SK-N-SH (cell line): Measurements from ENCODE around the gene NFE2L3. TPM values are rescaled to one million over a fixed set of nuclear protein-coding genes. Genes with fewer than 3 reads are reported as not detected.
"Not testable (repeated sequence)": the region's sequence is repeated elsewhere in the genome, so short reads cannot be mapped to it uniquely, and the experiment has no call there.

ENCODE experiments used
- CTCF ChIA-PET: fragments of 300-600, 350-600 bp; formaldehyde crosslinking; extraction: SDS; loops from one replicate; lab custom pipeline; 2021; lab: Yijun Ruan, JAX
- POLR2A ChIA-PET: fragments of 350-600 bp; sonication (Branson Sonifier 250); formaldehyde crosslinking; extraction: SDS; loops from one replicate; lab custom pipeline; 2020; ENCODE audit warnings: antibody characterized with exemption, inconsistent platforms; lab: Yijun Ruan, JAX
- DNase-seq: peaks from one replicate; pipeline ENCODE4 v3.0.0; 2012
- H2AFZ ChIP-seq: fragments of 200-600 bp; sonication (generic); 2 replicates; pipeline ENCODE4 v1.8.1; 2016; ENCODE audit warnings: antibody characterized with exemption, mild to moderate bottlenecking, low read depth
- H3F3A ChIP-seq: fragments of 200-600 bp; sonication (generic); replicated peaks from 2 replicates; pipeline ENCODE3; 2016; ENCODE audit warnings: antibody characterized with exemption, mild to moderate bottlenecking; ENCODE audit not compliant: insufficient read depth
- H3K27ac ChIP-seq, 2 experiments: fragments of 200-500 bp in 1 of 2; fragments of 200-600 bp in 1 of 2; sonication (Bioruptor generic) in 1 of 2; sonication (generic), shearing (Covaris generic) in 1 of 2; 2 replicates each; pipeline versions ENCODE4 v1.5.1 to v1.6.1; 2014 to 2016; ENCODE audit warnings: low read depth in 2 of 2, inconsistent platforms in 1 of 2, low read length in 1 of 2, mild to moderate bottlenecking in 1 of 2, mixed read lengths in 1 of 2
- H3K27me3 ChIP-seq: fragments of 200-600 bp; sonication (generic), shearing (Covaris generic); 2 replicates; pipeline ENCODE4 v1.6.1; 2016; ENCODE audit warnings: mixed run types; ENCODE audit not compliant: insufficient read depth
- H3K36me3 ChIP-seq, 2 experiments: fragments of 200-500 bp in 1 of 2; fragments of 200-600 bp in 1 of 2; sonication (Bioruptor generic) in 1 of 2; sonication (generic) in 1 of 2; replicated peaks in 1 of 2; 2 replicates each; pipeline versions ENCODE3 to v1.5.1; 2014 to 2016; ENCODE audit warnings: low read length in 1 of 2, mild to moderate bottlenecking in 1 of 2; ENCODE audit not compliant: insufficient read depth in 2 of 2, control insufficient read depth in 1 of 2
- H3K4me1 ChIP-seq, 2 experiments: fragments of 200-500 bp in 1 of 2; fragments of 200-600 bp in 1 of 2; sonication (Bioruptor generic) in 1 of 2; sonication (generic), shearing (Covaris generic) in 1 of 2; 2 replicates each; pipeline versions ENCODE4 v1.5.1 to v1.6.1; 2014 to 2016; ENCODE audit warnings: low read depth in 1 of 2, low read length in 1 of 2, mixed run types in 1 of 2; ENCODE audit not compliant: insufficient read depth in 2 of 2, control insufficient read depth in 1 of 2
- H3K4me2 ChIP-seq: fragments of 200-600 bp; sonication (generic), shearing (Covaris generic); 2 replicates; pipeline ENCODE4 v1.6.1; 2017; ENCODE audit warnings: mixed run types
- H3K4me3 ChIP-seq, 2 experiments: fragments of 200-500 bp in 1 of 2; fragments of 200-600 bp in 1 of 2; sonication (Bioruptor generic) in 1 of 2; sonication (generic), shearing (Covaris generic) in 1 of 2; 2 replicates each; pipeline versions ENCODE4 v1.5.1 to v1.8.1; 2014 to 2016; ENCODE audit warnings: low read depth in 2 of 2, inconsistent platforms in 1 of 2, low read length in 1 of 2, mild to moderate bottlenecking in 1 of 2, mixed read lengths in 1 of 2, moderate library complexity in 1 of 2
- H3K79me2 ChIP-seq: fragments of 200-600 bp; sonication (generic); 2 replicates; pipeline ENCODE4 v1.8.1; 2017; ENCODE audit warnings: mild to moderate bottlenecking; ENCODE audit not compliant: insufficient read depth
- H3K9ac ChIP-seq: fragments of 200-600 bp; sonication (generic); 2 replicates; pipeline ENCODE4 v1.6.1; 2017; ENCODE audit warnings: mixed run types
- H3K9me2 ChIP-seq: fragments of 200-600 bp; sonication (generic); 2 replicates; pipeline ENCODE4 v1.6.1; 2017; ENCODE audit warnings: mixed run types
- H3K9me3 ChIP-seq: fragments of 200-600 bp; sonication (generic); 2 replicates; pipeline ENCODE4 v1.6.1; 2017; ENCODE audit warnings: mixed run types, mild to moderate bottlenecking, moderate library complexity
- H4K20me1 ChIP-seq: fragments of 200-600 bp; sonication (generic); 2 replicates; pipeline ENCODE4 v1.6.1; 2017; ENCODE audit warnings: mild to moderate bottlenecking, mixed run types; ENCODE audit not compliant: insufficient read depth
- ELF1 ChIP-seq: IDR thresholded peaks from 2 replicates; pipeline ENCODE4 v1.4.0; 2012
- EZH2phosphoT487 ChIP-seq: fragments of 200-600 bp; sonication (generic); IDR thresholded peaks from 2 replicates; pipeline ENCODE4 v1.6.1; 2017; ENCODE audit warnings: low read depth, mixed run types, mild to moderate bottlenecking, antibody characterized with exemption, moderate library complexity, borderline replicate concordance
- IRF3 ChIP-seq: fragments of 150-350 bp; IDR thresholded peaks from 2 replicates; pipeline ENCODE4 v1.6.1; 2016; ENCODE audit warnings: mild to moderate bottlenecking, low read depth, low read length
- JUND ChIP-seq: IDR thresholded peaks from 2 replicates; pipeline ENCODE4 v1.4.0; 2012
- MXI1 ChIP-seq: IDR thresholded peaks from 2 replicates; pipeline ENCODE4 v1.6.1; 2012; ENCODE audit warnings: mild to moderate bottlenecking, low read depth, low read length, improper control_type of control experiment
- PBX3 ChIP-seq: IDR thresholded peaks from 2 replicates; pipeline ENCODE4; 2012
- RXRA ChIP-seq: IDR thresholded peaks from 2 replicates; pipeline ENCODE4 v1.4.0; 2012; ENCODE audit warnings: low read depth, mild to moderate bottlenecking, borderline replicate concordance
- WGBS: methylation state at CpG from one replicate; pipeline ENCODE4 v1.1.6; 2017; ENCODE audit warnings: low lambda C conversion rate; 5-methylcytosine and 5-hydroxymethylcytosine counted together
- polyA plus RNA-seq, 3 experiments: library from polyadenylated mRNA; depleted of rRNA; stranded (reverse); fragments of >200 nt; gene quantifications; 2 replicates each; pipeline ENCODE4 v1.2.3, GENCODE V29; 2012

The NFE2L3 gene
- polyA plus RNA-seq, 1 of the 3 experiments (the other 2 are of a cell fraction): 36.1 TPM

GRCh38 chr7:26192485-26193087 is 40.6 kb downstream of the NFE2L3 start:
- peaks cover 93% of the 10 kb centered on the region for H3K79me2 ChIP-seq
- H4K20me1 ChIP-seq: peaks cover 98% of the 10 kb centered on the region
- no peaks in the 10 kb centered on the region for H3K9me2 ChIP-seq
- 96% methylated on average over 3 of the region's 3 CpGs for WGBS
- ChIA-PET POLR2A (interaction anchor here (1.5 to 2.5 kb wide), 2 partner anchors 8 to 12 kb away, joined by 6 to 15 read pairs; partner anchors contain the start of genes CBX3 and HNRNPA2B1), CTCF (interaction anchor here (1.1 to 11.3 kb wide), 11 partner anchors 9 to 475 kb away, joined by 3 to 260 read pairs (median 4); partner anchors contain the start of gene CBX3)
- no peak overlapping the region for H2AFZ ChIP-seq
- TF ChIP-seq MXI1 (no peak), RXRA (no peak)
- H3K9ac ChIP-seq: no peak overlapping the region
- H3F3A ChIP-seq: peaks cover 90% of the 10 kb centered on the region
- H3K4me3 ChIP-seq: no peak overlapping the region; a peak in 1 of 4 replicates
- no peaks in the 10 kb centered on the region for H3K9me3 ChIP-seq
- H3K27me3 ChIP-seq: no peaks in the 10 kb centered on the region
- H3K4me2 ChIP-seq: no peak overlapping the region
- peak overlapping the region; percentile 32 to 44 for H3K27ac ChIP-seq
- peaks cover 90 to 100% of the 10 kb centered on the region in 2 experiments for H3K36me3 ChIP-seq
- no peak for DNase-seq
- peaks cover 33 to 37% of the 10 kb centered on the region in 2 experiments for H3K4me1 ChIP-seq

- WGBS: 93% methylated on average over 8 of the region's 8 CpGs
- H3K9me2 ChIP-seq: no peaks in the 10 kb centered on the region
- H2AFZ ChIP-seq: no peak overlapping the region
- H3K36me3 ChIP-seq: peaks cover 90 to 98% of the 10 kb centered on the region in 2 experiments
- H3K4me1 ChIP-seq: peaks cover 35 to 37% of the 10 kb centered on the region in 2 experiments
- peak overlapping the region; percentile 3 to 32; a peak in 2 of 4 replicates for H3K27ac ChIP-seq
- TF ChIP-seq JUND (0 out of 2 replicates have a peak, but pooled peaks have one; percentile 1), IRF3 (no peak), EZH2phosphoT487 (no peak), ELF1 (no peak), PBX3 (no peak)
- ChIA-PET CTCF (interaction anchor here (1.1 to 11.3 kb wide), 5 partner anchors 53 to 474 kb away, joined by 3 to 260 read pairs (median 4); no protein-coding TSS in a partner anchor), POLR2A (no interaction called here)
- no peak overlapping the region for H3K4me3 ChIP-seq
- peaks cover 88% of the 10 kb centered on the region for H3F3A ChIP-seq
- H4K20me1 ChIP-seq: peaks cover 98% of the 10 kb centered on the region
- H3K79me2 ChIP-seq: peaks cover 97% of the 10 kb centered on the region
- DNase-seq: no peak
- H3K9me3 ChIP-seq: no peaks in the 10 kb centered on the region
- 0 out of 2 replicates have a peak overlapping the region, but pooled peaks have one; percentile 5 for H3K4me2 ChIP-seq
- no peak overlapping the region for H3K9ac ChIP-seq
- no peaks in the 10 kb centered on the region for H3K27me3 ChIP-seq
Measured at GRCh38 chr7:26193432-26194207, 41.6 kb downstream of the NFE2L3 start.

GRCh38 chr7:26194764-26195163 is 42.8 kb downstream of the NFE2L3 start:
- Histone ChIP-seq H4K20me1 (peaks cover 98% of the 10 kb centered on the region), H3K36me3 (peaks cover 90 to 98% of the 10 kb centered on the region in 2 experiments), H3F3A (peaks cover 88% of the 10 kb centered on the region), H3K79me2 (peaks cover 98% of the 10 kb centered on the region), H3K4me1 (peaks cover 35 to 37% of the 10 kb centered on the region in 2 experiments)
- WGBS: 77% methylated on average over 11 of the region's 11 CpGs
- POLR2A ChIA-PET: interaction anchor here (0.6 to 0.7 kb wide), 2 partner anchors 9 to 15 kb away, joined by 3 to 5 read pairs; no protein-coding TSS in a partner anchor
- CTCF ChIA-PET: interaction anchor here (0.6 to 11.3 kb wide), 4 partner anchors 109 to 461 kb away, joined by 4 to 260 read pairs (median 4); no protein-coding TSS in a partner anchor
- not testable (repeated sequence) for DNase-seq, H3K9me2 ChIP-seq, H3K4me2 ChIP-seq, H3K4me3 ChIP-seq, H3K27ac ChIP-seq, H2AFZ ChIP-seq, H3K27me3 ChIP-seq, H3K9ac ChIP-seq, H3K9me3 ChIP-seq
